ENCODE data around the gene KRT222. TPM values are rescaled to one million over a fixed set of nuclear protein-coding genes. Genes with fewer than 3 reads are reported as not detected.

Gene KRT222
- total RNA-seq, 1 experiment from 2014 or later: not detected

GRCh38 chr17:40615841-40616476, 49.0 kb downstream of the KRT222 start:
- no peak for TF ChIP-seq CTCF (conservative IDR thresholded peaks at IDR 0.05; ENCODE audit: low read depth, low read length)
- TF ChIP-seq EZH2 (IDR thresholded peaks at IDR 0.05; ENCODE audit: borderline replicate concordance, low read depth, low read length, poor library complexity, severe bottlenecking): no peak
- no peaks in the 10 kb centered on the region for H3K9me3 ChIP-seq (ENCODE audit: low read depth, low read length, poor library complexity, severe bottlenecking)
- POLR2A ChIA-PET (ENCODE audit: low non-redundant PET): no interaction called here
- DNase-seq (ENCODE audit: low spot score): no peak
- no peaks in the 10 kb centered on the region for H3K4me1 ChIP-seq (ENCODE audit: insufficient read depth, low read length, poor library complexity, severe bottlenecking)
- intact Hi-C loops (cut with micrococcal nuclease; ENCODE audit: unreplicated experiment): no loop called here
- CTCF ChIA-PET: no interaction called here
- no TSS peak for BruUV-seq (replicated peaks)
- H3K36me3 ChIP-seq (ENCODE audit: insufficient read depth, low read length, poor library complexity, severe bottlenecking): no peaks in the 10 kb centered on the region
- H3K27me3 ChIP-seq (replicated peaks; ENCODE audit: insufficient read depth, low read depth, low read length, poor library complexity): no peaks in the 10 kb centered on the region
- H3K4me3 ChIP-seq (ENCODE audit: low read depth, low read length, poor library complexity, severe bottlenecking): no peak overlapping the region
- no peak overlapping the region for H3K27ac ChIP-seq (ENCODE audit: low read depth, low read length, poor library complexity, severe bottlenecking)

GRCh38 chr17:40615068-40615840, 49.7 kb downstream of the KRT222 start:
- no peaks in the 10 kb centered on the region for H3K36me3 ChIP-seq (ENCODE audit: insufficient read depth, low read length, poor library complexity, severe bottlenecking)
- no peak for TF ChIP-seq EZH2 (IDR thresholded peaks at IDR 0.05; ENCODE audit: borderline replicate concordance, low read depth, low read length, poor library complexity, severe bottlenecking)
- TF ChIP-seq CTCF (conservative IDR thresholded peaks at IDR 0.05; ENCODE audit: low read depth, low read length): no peak
- POLR2A ChIA-PET (ENCODE audit: low non-redundant PET): no interaction called here
- no peak overlapping the region for H3K4me3 ChIP-seq (ENCODE audit: low read depth, low read length, poor library complexity, severe bottlenecking)
- no peaks in the 10 kb centered on the region for H3K4me1 ChIP-seq (ENCODE audit: insufficient read depth, low read length, poor library complexity, severe bottlenecking)
- no TSS peak for BruUV-seq (replicated peaks)
- intact Hi-C loops (cut with micrococcal nuclease; ENCODE audit: unreplicated experiment): no loop called here
- CTCF ChIA-PET: no interaction called here
- DNase-seq (ENCODE audit: low spot score): no peak
- H3K27me3 ChIP-seq (replicated peaks; ENCODE audit: insufficient read depth, low read depth, low read length, poor library complexity): no peaks in the 10 kb centered on the region
- H3K27ac ChIP-seq (ENCODE audit: low read depth, low read length, poor library complexity, severe bottlenecking): no peak overlapping the region
- H3K9me3 ChIP-seq (ENCODE audit: low read depth, low read length, poor library complexity, severe bottlenecking): no peaks in the 10 kb centered on the region

GRCh38 chr17:40614431-40615067, 50.4 kb downstream of the KRT222 start:
- no peak for DNase-seq (ENCODE audit: low spot score)
- POLR2A ChIA-PET (ENCODE audit: low non-redundant PET): no interaction called here
- intact Hi-C loops (cut with micrococcal nuclease; ENCODE audit: unreplicated experiment): no loop called here
- H3K4me1 ChIP-seq (ENCODE audit: insufficient read depth, low read length, poor library complexity, severe bottlenecking): no peaks in the 10 kb centered on the region
- no peak overlapping the region for H3K4me3 ChIP-seq (ENCODE audit: low read depth, low read length, poor library complexity, severe bottlenecking)
- H3K36me3 ChIP-seq (ENCODE audit: insufficient read depth, low read length, poor library complexity, severe bottlenecking): no peaks in the 10 kb centered on the region
- BruUV-seq (replicated peaks): no TSS peak
- CTCF ChIA-PET: no interaction called here
- no peak overlapping the region for H3K27ac ChIP-seq (ENCODE audit: low read depth, low read length, poor library complexity, severe bottlenecking)
- TF ChIP-seq EZH2 (IDR thresholded peaks at IDR 0.05; ENCODE audit: borderline replicate concordance, low read depth, low read length, poor library complexity, severe bottlenecking) (no peak), CTCF (conservative IDR thresholded peaks at IDR 0.05; ENCODE audit: low read depth, low read length) (no peak)
- H3K27me3 ChIP-seq (replicated peaks; ENCODE audit: insufficient read depth, low read depth, low read length, poor library complexity): no peaks in the 10 kb centered on the region
- no peaks in the 10 kb centered on the region for H3K9me3 ChIP-seq (ENCODE audit: low read depth, low read length, poor library complexity, severe bottlenecking)
